DOHH2 (cell line): ENCODE results near the gene BAIAP2.

Source experiments
- H3F3A ChIP-seq: fragments of 200-600 bp; sonication (generic), shearing (Covaris generic); 2 replicates; pipeline ENCODE4 v1.6.0; 2016; ENCODE audit warnings: antibody characterized with exemption, mild to moderate bottlenecking; ENCODE audit not compliant: control insufficient read depth, insufficient read depth
- H3K27ac ChIP-seq: fragments of 200-600 bp; sonication (generic); 2 replicates; pipeline ENCODE4 v1.5.1; 2014; ENCODE audit warnings: low read depth, mild to moderate bottlenecking, low read length, moderate library complexity
- H3K27me3 ChIP-seq: fragments of 200-600 bp; sonication (generic); 2 replicates; pipeline ENCODE4 v1.6.1; 2014; ENCODE audit warnings: mild to moderate bottlenecking, low read length, mixed read lengths; ENCODE audit not compliant: control insufficient read depth
- H3K36me3 ChIP-seq: fragments of 200-600 bp; sonication (generic); 2 replicates; pipeline ENCODE4 v1.6.1; 2014; ENCODE audit warnings: mild to moderate bottlenecking, low read length, moderate library complexity, mixed read lengths; ENCODE audit not compliant: control insufficient read depth
- H3K4me1 ChIP-seq: fragments of 200-600 bp; sonication (generic); 2 replicates; pipeline ENCODE4 v1.6.1; 2014; ENCODE audit warnings: mild to moderate bottlenecking, low read length, mixed read lengths; ENCODE audit not compliant: control insufficient read depth
- H3K4me2 ChIP-seq: fragments of 200-600 bp; sonication (generic); 2 replicates; pipeline ENCODE4 v1.6.0; 2014; ENCODE audit warnings: mild to moderate bottlenecking, low read length, moderate library complexity
- H3K4me3 ChIP-seq: fragments of 200-600 bp; sonication (generic); 2 replicates; pipeline ENCODE4 v1.5.1; 2014; ENCODE audit warnings: mild to moderate bottlenecking, low read length, mixed read lengths
- H3K79me2 ChIP-seq: fragments of 200-600 bp; sonication (generic); 2 replicates; pipeline ENCODE4 v1.6.1; 2014; ENCODE audit warnings: mild to moderate bottlenecking, low read length, mixed read lengths; ENCODE audit not compliant: control insufficient read depth
- H3K9me2 ChIP-seq: fragments of 200-600 bp; sonication (generic); replicated peaks from 2 replicates; pipeline ENCODE4 v1.6.1; 2014; ENCODE audit warnings: mild to moderate bottlenecking, low read length, mixed read lengths; ENCODE audit not compliant: control insufficient read depth
- H3K9me3 ChIP-seq: fragments of 200-600 bp; sonication (generic); 2 replicates; pipeline ENCODE4 v1.6.1; 2014; ENCODE audit warnings: antibody characterized with exemption, low read length, mixed read lengths; ENCODE audit not compliant: control insufficient read depth, insufficient read depth
- H4K20me1 ChIP-seq: fragments of 200-600 bp; sonication (generic); 2 replicates; pipeline ENCODE4 v1.6.0; 2014; ENCODE audit warnings: low read depth, mild to moderate bottlenecking, antibody characterized with exemption, low read length, moderate library complexity; ENCODE audit not compliant: control insufficient read depth, insufficient read depth
- EZH2phosphoT487 ChIP-seq: fragments of 200-600 bp; sonication (generic); IDR thresholded peaks from 2 replicates; pipeline ENCODE4 v1.6.1; 2017; ENCODE audit warnings: borderline replicate concordance, mild to moderate bottlenecking, antibody characterized with exemption, low read length, moderate library complexity, mixed read lengths
- TF ChIP-seq, protein P1 (sequence below): fragments of 200-600 bp; sonication (generic); IDR thresholded peaks from one replicate; pipeline ENCODE4 v1.5.1; 2014; ENCODE audit warnings: antibody characterized with exemption, mild to moderate bottlenecking, low read depth, low read length; ENCODE audit not compliant: poor library complexity, severe bottlenecking

Gene BAIAP2

GRCh38 chr17:81139428-81139827 lies 104.5 kb downstream of the BAIAP2 start:
- Histone ChIP-seq H4K20me1 (no peaks in the 10 kb centered on the region), H3K27ac (no peak overlapping the region), H3F3A (no peaks in the 10 kb centered on the region), H3K9me3 (peaks cover 17% of the 10 kb centered on the region; the same call in 1 of the 2 replicates), H3K4me2 (no peak overlapping the region), H3K9me2 (no peaks in the 10 kb centered on the region), H3K4me1 (no peaks in the 10 kb centered on the region), H3K27me3 (no peaks in the 10 kb centered on the region), H3K36me3 (no peaks in the 10 kb centered on the region), H3K79me2 (no peaks in the 10 kb centered on the region), H3K4me3 (no peak overlapping the region)
- TF ChIP-seq, protein P1, sequence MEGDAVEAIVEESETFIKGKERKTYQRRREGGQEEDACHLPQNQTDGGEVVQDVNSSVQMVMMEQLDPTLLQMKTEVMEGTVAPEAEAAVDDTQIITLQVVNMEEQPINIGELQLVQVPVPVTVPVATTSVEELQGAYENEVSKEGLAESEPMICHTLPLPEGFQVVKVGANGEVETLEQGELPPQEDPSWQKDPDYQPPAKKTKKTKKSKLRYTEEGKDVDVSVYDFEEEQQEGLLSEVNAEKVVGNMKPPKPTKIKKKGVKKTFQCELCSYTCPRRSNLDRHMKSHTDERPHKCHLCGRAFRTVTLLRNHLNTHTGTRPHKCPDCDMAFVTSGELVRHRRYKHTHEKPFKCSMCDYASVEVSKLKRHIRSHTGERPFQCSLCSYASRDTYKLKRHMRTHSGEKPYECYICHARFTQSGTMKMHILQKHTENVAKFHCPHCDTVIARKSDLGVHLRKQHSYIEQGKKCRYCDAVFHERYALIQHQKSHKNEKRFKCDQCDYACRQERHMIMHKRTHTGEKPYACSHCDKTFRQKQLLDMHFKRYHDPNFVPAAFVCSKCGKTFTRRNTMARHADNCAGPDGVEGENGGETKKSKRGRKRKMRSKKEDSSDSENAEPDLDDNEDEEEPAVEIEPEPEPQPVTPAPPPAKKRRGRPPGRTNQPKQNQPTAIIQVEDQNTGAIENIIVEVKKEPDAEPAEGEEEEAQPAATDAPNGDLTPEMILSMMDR = no peak
- TF ChIP-seq EZH2phosphoT487 = no peak

DNA sequence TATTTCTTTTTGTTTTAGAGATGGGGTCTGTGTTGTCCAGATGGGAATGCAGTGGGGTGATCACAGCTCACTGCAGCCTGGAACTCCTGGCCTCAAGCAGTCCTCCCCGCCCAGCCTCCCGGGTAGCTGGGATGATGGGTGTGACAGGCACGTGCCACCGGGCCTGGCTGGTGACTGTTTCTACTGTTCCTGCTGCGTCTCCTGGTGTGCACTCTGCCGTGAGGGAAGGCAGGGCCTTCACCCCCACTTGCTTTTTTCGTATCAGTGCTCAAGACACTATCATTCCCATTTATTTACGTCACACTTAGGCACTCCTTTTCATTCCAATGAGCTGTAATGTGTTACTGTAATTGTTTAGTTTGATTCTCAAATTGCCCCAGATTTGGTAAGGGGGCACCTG lies 105.1 kb downstream of the BAIAP2 start:
- Histone ChIP-seq H3K79me2 (no peaks in the 10 kb centered on the region), H4K20me1 (no peaks in the 10 kb centered on the region), H3K27me3 (no peaks in the 10 kb centered on the region), H3F3A (no peaks in the 10 kb centered on the region), H3K27ac (no peak overlapping the region), H3K36me3 (no peaks in the 10 kb centered on the region), H3K4me1 (no peaks in the 10 kb centered on the region), H3K9me2 (no peaks in the 10 kb centered on the region), H3K4me2 (no peak overlapping the region), H3K4me3 (no peak overlapping the region), H3K9me3 (peaks cover 17% of the 10 kb centered on the region; the same call in 1 of the 2 replicates)
- TF ChIP-seq, protein P1 = no peak
- TF ChIP-seq EZH2phosphoT487 = no peak

GRCh38 chr17:81140695-81141094 lies 105.7 kb downstream of the BAIAP2 start:
- TF ChIP-seq, protein P1 = no peak
- no peak for TF ChIP-seq EZH2phosphoT487
- no peak overlapping the region for H3K4me3 ChIP-seq
- H3K4me2 ChIP-seq = no peak overlapping the region
- H3K79me2 ChIP-seq = no peaks in the 10 kb centered on the region
- no peaks in the 10 kb centered on the region for H3K4me1 ChIP-seq
- H3K9me2 ChIP-seq = no peaks in the 10 kb centered on the region
- H3K9me3 ChIP-seq = peaks cover 17% of the 10 kb centered on the region; the same call in 1 of the 2 replicates
- H3K27ac ChIP-seq = no peak overlapping the region
- no peaks in the 10 kb centered on the region for H3K36me3 ChIP-seq
- H4K20me1 ChIP-seq = no peaks in the 10 kb centered on the region
- no peaks in the 10 kb centered on the region for H3F3A ChIP-seq
- no peaks in the 10 kb centered on the region for H3K27me3 ChIP-seq
